ENCODE results near the gene S100A2.
"Not testable (repeated sequence)": the region's sequence is repeated elsewhere in the genome, so short reads cannot be mapped to it uniquely, and the experiment has no call there.

The S100A2 gene

GRCh38 chr1:153562021-153562420 lies 3.6 kb downstream of the S100A2 start:
- H3K4me1 Mint-ChIP-seq (ENCODE audit: low read depth): peaks cover 23% of the 10 kb centered on the region
- not testable (repeated sequence) for H3K27me3 Mint-ChIP-seq; H3K27ac Mint-ChIP-seq; H3K9me3 Mint-ChIP-seq; H3K4me3 Mint-ChIP-seq; H3K36me3 Mint-ChIP-seq (ENCODE audit: low read depth)

GRCh38 chr1:153561466-153561985 lies 4.1 kb downstream of the S100A2 start:
- Mint-ChIP-seq H3K27ac (no peak overlapping the region), H3K4me1 (ENCODE audit: low read depth) (peaks cover 18% of the 10 kb centered on the region)

GRCh38 chr1:153560771-153561465 lies 4.7 kb downstream of the S100A2 start:
- H3K4me1 Mint-ChIP-seq (ENCODE audit: low read depth): peaks cover 12% of the 10 kb centered on the region
- H3K27me3 Mint-ChIP-seq: no peaks in the 10 kb centered on the region
- H3K36me3 Mint-ChIP-seq (ENCODE audit: low read depth): no peaks in the 10 kb centered on the region
- no peak overlapping the region for H3K4me3 Mint-ChIP-seq
- no peak overlapping the region for H3K27ac Mint-ChIP-seq
- no peaks in the 10 kb centered on the region for H3K9me3 Mint-ChIP-seq

More at GRCh38 chr1:153561466-153561985, 4.1 kb downstream of the S100A2 start:
- no peaks in the 10 kb centered on the region for H3K36me3 Mint-ChIP-seq (ENCODE audit: low read depth)
- no peak overlapping the region for H3K4me3 Mint-ChIP-seq
- no peaks in the 10 kb centered on the region for H3K27me3 Mint-ChIP-seq
- no peaks in the 10 kb centered on the region for H3K9me3 Mint-ChIP-seq

- Mint-ChIP-seq H3K4me3 (no peak overlapping the region), H3K4me1 (ENCODE audit: low read depth) (peaks cover 5% of the 10 kb centered on the region), H3K36me3 (ENCODE audit: low read depth) (no peaks in the 10 kb centered on the region), H3K9me3 (no peaks in the 10 kb centered on the region), H3K27me3 (no peaks in the 10 kb centered on the region), H3K27ac (no peak overlapping the region)
These were observed 5.4 kb downstream of the S100A2 start for GRCh38 chr1:153560241-153560640.

- Mint-ChIP-seq H3K4me3 (no peak overlapping the region), H3K36me3 (ENCODE audit: low read depth) (no peaks in the 10 kb centered on the region), H3K4me1 (ENCODE audit: low read depth) (no peaks in the 10 kb centered on the region), H3K27ac (no peak overlapping the region), H3K27me3 (no peaks in the 10 kb centered on the region), H3K9me3 (no peaks in the 10 kb centered on the region)
These were observed 7.8 kb downstream of the S100A2 start for GRCh38 chr1:153557877-153558276.

GRCh38 chr1:153556348-153556747 lies 9.3 kb downstream of the S100A2 start:
- Mint-ChIP-seq H3K4me1 (ENCODE audit: low read depth) (no peaks in the 10 kb centered on the region), H3K27ac (no peak overlapping the region), H3K9me3 (no peaks in the 10 kb centered on the region), H3K4me3 (no peak overlapping the region), H3K27me3 (no peaks in the 10 kb centered on the region), H3K36me3 (ENCODE audit: low read depth) (no peaks in the 10 kb centered on the region)

- no peaks in the 10 kb centered on the region for H3K9me3 Mint-ChIP-seq
- H3K27me3 Mint-ChIP-seq: no peaks in the 10 kb centered on the region
- no peak overlapping the region for H3K27ac Mint-ChIP-seq
- H3K4me1 Mint-ChIP-seq (ENCODE audit: low read depth): no peaks in the 10 kb centered on the region
- H3K36me3 Mint-ChIP-seq (ENCODE audit: low read depth): no peaks in the 10 kb centered on the region
- H3K4me3 Mint-ChIP-seq: no peak overlapping the region
These were observed 11.7 kb downstream of the S100A2 start for GRCh38 chr1:153553830-153554541.

- Mint-ChIP-seq H3K4me3 (no peak overlapping the region), H3K9me3 (no peaks in the 10 kb centered on the region), H3K4me1 (ENCODE audit: low read depth) (peaks cover 4% of the 10 kb centered on the region), H3K36me3 (ENCODE audit: low read depth) (no peaks in the 10 kb centered on the region), H3K27ac (no peak overlapping the region), H3K27me3 (no peaks in the 10 kb centered on the region)
These were observed 12.5 kb downstream of the S100A2 start for GRCh38 chr1:153553096-153553495.

- H3K4me3 Mint-ChIP-seq: no peak overlapping the region
- H3K27me3 Mint-ChIP-seq: no peaks in the 10 kb centered on the region
- H3K36me3 Mint-ChIP-seq (ENCODE audit: low read depth): no peaks in the 10 kb centered on the region
- no peak overlapping the region for H3K27ac Mint-ChIP-seq
- H3K4me1 Mint-ChIP-seq (ENCODE audit: low read depth): peaks cover 4% of the 10 kb centered on the region
- H3K9me3 Mint-ChIP-seq: no peaks in the 10 kb centered on the region
These were observed 13.3 kb downstream of the S100A2 start for GRCh38 chr1:153552335-153552734.

- no peaks in the 10 kb centered on the region for H3K27me3 Mint-ChIP-seq
- H3K4me1 Mint-ChIP-seq (ENCODE audit: low read depth): peaks cover 11% of the 10 kb centered on the region
- H3K4me3 Mint-ChIP-seq: no peak overlapping the region
These were observed 14.7 kb downstream of the S100A2 start for GRCh38 chr1:153550827-153551500.

GRCh38 chr1:153550398-153550758 lies 15.3 kb downstream of the S100A2 start:
- Mint-ChIP-seq H3K27ac (no peak overlapping the region), H3K27me3 (no peaks in the 10 kb centered on the region), H3K4me1 (ENCODE audit: low read depth) (peaks cover 17% of the 10 kb centered on the region), H3K36me3 (ENCODE audit: low read depth) (no peaks in the 10 kb centered on the region), H3K9me3 (no peaks in the 10 kb centered on the region), H3K4me3 (no peak overlapping the region)

More at GRCh38 chr1:153550827-153551500, 14.7 kb downstream of the S100A2 start:
- no peaks in the 10 kb centered on the region for H3K36me3 Mint-ChIP-seq (ENCODE audit: low read depth)
- H3K9me3 Mint-ChIP-seq: no peaks in the 10 kb centered on the region
- no peak overlapping the region for H3K27ac Mint-ChIP-seq

- no peak overlapping the region for H3K4me3 Mint-ChIP-seq
- H3K27me3 Mint-ChIP-seq: no peaks in the 10 kb centered on the region
- no peak overlapping the region for H3K27ac Mint-ChIP-seq
- no peaks in the 10 kb centered on the region for H3K9me3 Mint-ChIP-seq
- peaks cover 22% of the 10 kb centered on the region for H3K4me1 Mint-ChIP-seq (ENCODE audit: low read depth)
- H3K36me3 Mint-ChIP-seq (ENCODE audit: low read depth): peaks cover under 1% of the 10 kb centered on the region
These were observed 15.8 kb downstream of the S100A2 start for GRCh38 chr1:153549741-153550397.

- Mint-ChIP-seq H3K27ac (no peak within 1 kb of the TSS), H3K4me1 (ENCODE audit: low read depth) (peaks cover 30% of the 10 kb centered on the region), H3K36me3 (ENCODE audit: low read depth) (peaks cover 3% of the 10 kb centered on the region), H3K27me3 (no peaks in the 10 kb centered on the region), H3K9me3 (no peaks in the 10 kb centered on the region), H3K4me3 (no peak within 1 kb of the TSS)
These were observed 16.6 kb downstream of the S100A2 start, which contains the start of gene S100A3 for GRCh38 chr1:153548722-153549688. TSS of gene S100A3 (minus strand) at chr1:153549258. CDS start at chr1:153548485, 773 bp downstream.
